OCI-LY7 (cell line): Measurements from ENCODE around the gene ALOX5AP. TPM values are rescaled to one million over a fixed set of nuclear protein-coding genes. Genes with fewer than 3 reads are reported as not detected.

Experiments
- BruUV-seq: library from RNA; stranded (reverse); fragments of 400-500 nt; replicated peaks from 2 replicates; lab custom pipeline; 2021; lab: Mats Ljungman, UMichigan
- CTCF ChIA-PET: fragments of 300-600 bp; sonication (Branson Sonifier 250); formaldehyde crosslinking; loops from one replicate; lab custom pipeline; 2022; ENCODE audit warnings: antibody characterized with exemption; ENCODE audit not compliant: unreplicated experiment; lab: Charles Lee
- POLR2A ChIA-PET: fragments of 300-600 bp; sonication (Branson Sonifier 250); formaldehyde crosslinking; loops from one replicate; lab custom pipeline; 2022; ENCODE audit warnings: antibody characterized with exemption; lab: Charles Lee
- DNase-seq: peaks from one replicate; pipeline ENCODE4 v3.0.0-alpha.2; 2015; ENCODE audit warnings: low spot score
- H2AFZ ChIP-seq: fragments of 200-600 bp; sonication (generic), shearing (Covaris generic); 2 replicates; pipeline ENCODE4 v1.6.1; 2014; ENCODE audit warnings: mild to moderate bottlenecking, antibody characterized with exemption, low read length, moderate library complexity
- H3K27ac ChIP-seq: fragments of 200-600 bp; sonication (generic); 2 replicates; pipeline ENCODE4 v1.5.1; 2014; ENCODE audit warnings: mixed run types, low read depth, mild to moderate bottlenecking, moderate library complexity, low read length, inconsistent platforms; ENCODE audit not compliant: poor library complexity, severe bottlenecking
- H3K36me3 ChIP-seq: fragments of 200-600 bp; sonication (generic); 2 replicates; pipeline ENCODE4 v1.6.1; 2014; ENCODE audit warnings: mild to moderate bottlenecking, antibody characterized with exemption, low read length, moderate library complexity, mixed read lengths; ENCODE audit not compliant: insufficient read depth
- H3K4me1 ChIP-seq: fragments of 200-600 bp; sonication (generic); 2 replicates; pipeline ENCODE4 v1.5.1; 2014; ENCODE audit warnings: mild to moderate bottlenecking, low read length; ENCODE audit not compliant: insufficient read depth, poor library complexity, severe bottlenecking
- H3K4me2 ChIP-seq: fragments of 200-600 bp; sonication (generic); 2 replicates; pipeline ENCODE4 v1.6.1; 2014; ENCODE audit warnings: mild to moderate bottlenecking, low read length
- H3K4me3 ChIP-seq: fragments of 200-600 bp; sonication (generic); 2 replicates; pipeline ENCODE4 v1.5.1; 2014; ENCODE audit warnings: mild to moderate bottlenecking, low read depth, low read length; ENCODE audit not compliant: poor library complexity, severe bottlenecking
- H3K79me2 ChIP-seq: fragments of 200-600 bp; sonication (generic); 2 replicates; pipeline ENCODE4 v1.6.1; 2016; ENCODE audit warnings: low read depth, mild to moderate bottlenecking, low read length, moderate library complexity, mixed read lengths; ENCODE audit not compliant: insufficient read depth
- H3K9me2 ChIP-seq: fragments of 200-600 bp; sonication (generic); 2 replicates; pipeline ENCODE4 v1.6.1; 2016; ENCODE audit warnings: mild to moderate bottlenecking, low read length, mixed read lengths; ENCODE audit not compliant: insufficient read depth
- H3K9me3 ChIP-seq: fragments of 200-600 bp; sonication (generic); 2 replicates; pipeline ENCODE4 v1.6.1; 2014; ENCODE audit warnings: mild to moderate bottlenecking, mixed run types, low read length, mixed read lengths
- H4K20me1 ChIP-seq: fragments of 200-600 bp; sonication (generic); 2 replicates; pipeline ENCODE4 v1.6.1; 2014; ENCODE audit warnings: mild to moderate bottlenecking, antibody characterized with exemption, low read length, moderate library complexity, mixed read lengths; ENCODE audit not compliant: insufficient read depth
- CTCF ChIP-seq: fragments of 200-600 bp; sonication (generic); conservative IDR thresholded peaks from 2 replicates; pipeline ENCODE4 v1.5.1; 2014; ENCODE audit warnings: mild to moderate bottlenecking, antibody characterized with exemption, low read length, moderate library complexity, mixed read lengths
- EZH2phosphoT487 ChIP-seq: fragments of 200-600 bp; sonication (generic); IDR thresholded peaks from 2 replicates; pipeline ENCODE4 v1.6.1; 2018; ENCODE audit warnings: low read depth, borderline replicate concordance, mild to moderate bottlenecking, mixed run types, antibody characterized with exemption, low read length, moderate library complexity, mixed read lengths
- intact Hi-C: fragments of 100-400 bp; cut with micrococcal nuclease; formaldehyde crosslinking; loops from one replicate; pipeline ENCODE4 v1.10.0; 2022; ENCODE audit not compliant: unreplicated experiment
- total RNA-seq, 2 experiments: library from RNA; depleted of rRNA in 1 of 2; stranded (reverse); fragments of >200 nt in 1 of 2; shearing (Covaris generic) in 1 of 2; gene quantifications; 2 replicates each; pipeline ENCODE4 v1.2.3, GENCODE V29; 2014 to 2022

Gene ALOX5AP
- total RNA-seq, 2 experiments from 2014 or later = 89.9 to 90.9 TPM

DNA sequence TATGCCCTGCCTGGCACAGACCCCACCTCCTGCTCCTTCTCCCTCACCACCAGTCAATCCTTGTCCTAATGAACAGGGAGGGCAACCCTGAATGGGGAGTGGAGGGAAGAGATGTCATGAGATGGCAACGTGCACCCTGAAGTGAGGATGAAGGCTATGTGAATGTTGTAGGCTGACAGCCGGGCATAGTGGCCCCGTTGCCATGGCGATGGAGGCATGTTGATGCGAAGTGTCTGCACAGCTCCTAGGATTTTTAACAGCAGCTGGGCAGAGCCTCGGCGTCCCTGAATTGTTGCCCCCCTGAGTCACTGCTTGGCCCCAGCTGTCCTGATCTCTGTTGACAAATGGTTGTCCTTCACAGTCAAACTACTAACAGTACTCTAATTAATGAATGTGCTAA lies 4.8 kb upstream of the ALOX5AP start:
- intact Hi-C loops = loop anchor here (10.0 kb wide), 1 partner anchor 286 kb away; no protein-coding TSS in a partner anchor
- CTCF ChIA-PET = no interaction called here
- TF ChIP-seq EZH2phosphoT487 (no peak), CTCF (no peak)
- DNase-seq = no peak
- H3K79me2 ChIP-seq = peaks cover 1% of the 10 kb centered on the region; the same call in 1 of the 2 replicates
- H3K4me1 ChIP-seq = peaks cover 13% of the 10 kb centered on the region
- no TSS peak for BruUV-seq
- H3K27ac ChIP-seq = no peak overlapping the region
- no peaks in the 10 kb centered on the region for H3K9me3 ChIP-seq
- no peak overlapping the region for H2AFZ ChIP-seq
- POLR2A ChIA-PET = interaction anchor here (0.6 kb wide), 1 partner anchor 54 kb away, joined by 3 read pairs; no protein-coding TSS in a partner anchor
- no peaks in the 10 kb centered on the region for H4K20me1 ChIP-seq
- H3K36me3 ChIP-seq = no peaks in the 10 kb centered on the region
- H3K9me2 ChIP-seq = no peaks in the 10 kb centered on the region
- H3K4me3 ChIP-seq = no peak overlapping the region
- H3K4me2 ChIP-seq = no peak overlapping the region

GRCh38 chr13:30731361-30732045 lies 3.8 kb upstream of the ALOX5AP start:
- CTCF ChIA-PET = no interaction called here
- POLR2A ChIA-PET = no interaction called here
- DNase-seq = no peak
- H3K9me2 ChIP-seq = no peaks in the 10 kb centered on the region
- H2AFZ ChIP-seq = no peak overlapping the region
- H3K9me3 ChIP-seq = no peaks in the 10 kb centered on the region
- intact Hi-C loops = loop anchor here (10.0 kb wide), 1 partner anchor 287 kb away; no protein-coding TSS in a partner anchor
- H3K79me2 ChIP-seq = peaks cover 11% of the 10 kb centered on the region
- BruUV-seq = no TSS peak
- no peaks in the 10 kb centered on the region for H4K20me1 ChIP-seq
- TF ChIP-seq EZH2phosphoT487 (no peak), CTCF (no peak)
- H3K4me2 ChIP-seq = no peak overlapping the region
- no peak overlapping the region for H3K4me3 ChIP-seq
- peaks cover 18% of the 10 kb centered on the region for H3K4me1 ChIP-seq
- H3K36me3 ChIP-seq = no peaks in the 10 kb centered on the region
- no peak overlapping the region for H3K27ac ChIP-seq

GRCh38 chr13:30732046-30732390 lies 3.3 kb upstream of the ALOX5AP start:
- ChIA-PET POLR2A (no interaction called here), CTCF (no interaction called here)
- H3K79me2 ChIP-seq = peaks cover 16% of the 10 kb centered on the region
- peaks cover 23% of the 10 kb centered on the region for H3K4me1 ChIP-seq
- no TSS peak for BruUV-seq
- no peak overlapping the region for H2AFZ ChIP-seq
- H3K4me2 ChIP-seq = no peak overlapping the region
- H3K9me3 ChIP-seq = no peaks in the 10 kb centered on the region
- intact Hi-C loops = loop anchor here (10.0 kb wide), 1 partner anchor 287 kb away; no protein-coding TSS in a partner anchor
- no peak for DNase-seq
- H4K20me1 ChIP-seq = no peaks in the 10 kb centered on the region
- H3K36me3 ChIP-seq = no peaks in the 10 kb centered on the region
- no peak overlapping the region for H3K27ac ChIP-seq
- no peak for TF ChIP-seq CTCF
- TF ChIP-seq EZH2phosphoT487 = no peak
- no peaks in the 10 kb centered on the region for H3K9me2 ChIP-seq
- no peak overlapping the region for H3K4me3 ChIP-seq
